Activated CD4-positive, alpha-beta T cell treated with anti-CD3 and anti-CD28 coated beads for 36 hours (primary cell): ENCODE results near the gene NDUFA7. TPM values are rescaled to one million over a fixed set of nuclear protein-coding genes. Genes with fewer than 3 reads are reported as not detected.
"Not testable (repeated sequence)": the region's sequence is repeated elsewhere in the genome, so short reads cannot be mapped to it uniquely, and the experiment has no call there.

Experiments used
- ATAC-seq: fragments of 200-7000 bp; cut with Tn5 transposase; one replicate; pipeline ENCODE4 v1.10.0; 2021; ENCODE audit warnings: mild to moderate bottlenecking, moderate library complexity
- CTCF ChIA-PET: fragments of 350-600 bp; sonication (Branson Sonifier 250); formaldehyde crosslinking; loops from one replicate; lab custom pipeline; 2021; ENCODE audit warnings: antibody characterized with exemption; lab: Charles Lee
- POLR2A ChIA-PET: fragments of 350-600 bp; sonication (Branson Sonifier 250); formaldehyde crosslinking; loops from one replicate; lab custom pipeline; 2021; ENCODE audit warnings: antibody characterized with exemption, inconsistent platforms; lab: Charles Lee
- DNase-seq: peaks from one replicate; pipeline ENCODE4 v3.0.0-alpha.2; 2020
- H3K27ac Mint-ChIP-seq: one replicate; pipeline ENCODE4 v1.8.0; 2021; ENCODE audit warnings: mixed read lengths
- H3K27me3 Mint-ChIP-seq: one replicate; pipeline ENCODE4 v1.8.0; 2021; ENCODE audit warnings: mixed read lengths
- H3K36me3 Mint-ChIP-seq: one replicate; pipeline ENCODE4 v1.8.0; 2021; ENCODE audit warnings: low read depth, mixed read lengths
- H3K4me1 Mint-ChIP-seq: one replicate; pipeline ENCODE4 v1.8.0; 2021; ENCODE audit warnings: mixed read lengths
- H3K4me3 Mint-ChIP-seq: one replicate; pipeline ENCODE4 v1.8.0; 2021; ENCODE audit warnings: mild to moderate bottlenecking, moderate library complexity, mixed read lengths
- H3K9me3 Mint-ChIP-seq: one replicate; pipeline ENCODE4 v1.8.0; 2021; ENCODE audit warnings: low read depth, mixed read lengths
- intact Hi-C, 2 experiments: fragments of 100-400 bp; cut with DNase I in 1 of 2; cut with micrococcal nuclease in 1 of 2; formaldehyde crosslinking; loops; one replicate each; pipeline versions ENCODE4 v1.14.2 to v1.15.1; 2022 to 2024; cut with DNase I, micrococcal nuclease
- total RNA-seq, 2 experiments: library from RNA; stranded (reverse); gene quantifications; one replicate each; pipeline ENCODE4 v1.2.3, GENCODE V29; 2021

Gene NDUFA7
- total RNA-seq, 2 experiments from 2014 or later = 90.9 to 112 TPM

- Mint-ChIP-seq H3K4me3 (peak overlapping the region; percentile 90), H3K36me3 (peaks cover 33% of the 10 kb centered on the region), H3K27ac (peak overlapping the region; percentile 79), H3K4me1 (peaks cover 34% of the 10 kb centered on the region), H3K27me3 (no peaks in the 10 kb centered on the region), H3K9me3 (no peaks in the 10 kb centered on the region)
- ATAC-seq (no peak), DNase-seq (peak; percentile 12)
- ChIA-PET POLR2A (no interaction called here), CTCF (interaction anchor here (1.1 kb wide), 1 partner anchor 13 kb away, joined by 4 read pairs; no protein-coding TSS in a partner anchor)
- intact Hi-C loops = loop anchor here in 1 of 2 experiments (5.0 kb wide), 1 partner anchor 40 kb away; no protein-coding TSS in a partner anchor
Observed at GRCh38 chr19:8307400-8307964, 13.7 kb downstream of the NDUFA7 start.

- intact Hi-C loops = loop anchor here in 1 of 2 experiments (5.0 kb wide), 1 partner anchor 39 kb away; no protein-coding TSS in a partner anchor
- Mint-ChIP-seq H3K9me3 (no peaks in the 10 kb centered on the region), H3K36me3 (peaks cover 32% of the 10 kb centered on the region), H3K27ac (peak overlapping the region; percentile 33), H3K4me3 (peak overlapping the region; percentile 90), H3K27me3 (no peaks in the 10 kb centered on the region), H3K4me1 (peaks cover 34% of the 10 kb centered on the region)
- no peak for ATAC-seq
- CTCF ChIA-PET = no interaction called here
- DNase-seq = peak; percentile 4
- POLR2A ChIA-PET = no interaction called here
Observed at GRCh38 chr19:8306235-8307054, 14.7 kb downstream of the NDUFA7 start.

DNA sequence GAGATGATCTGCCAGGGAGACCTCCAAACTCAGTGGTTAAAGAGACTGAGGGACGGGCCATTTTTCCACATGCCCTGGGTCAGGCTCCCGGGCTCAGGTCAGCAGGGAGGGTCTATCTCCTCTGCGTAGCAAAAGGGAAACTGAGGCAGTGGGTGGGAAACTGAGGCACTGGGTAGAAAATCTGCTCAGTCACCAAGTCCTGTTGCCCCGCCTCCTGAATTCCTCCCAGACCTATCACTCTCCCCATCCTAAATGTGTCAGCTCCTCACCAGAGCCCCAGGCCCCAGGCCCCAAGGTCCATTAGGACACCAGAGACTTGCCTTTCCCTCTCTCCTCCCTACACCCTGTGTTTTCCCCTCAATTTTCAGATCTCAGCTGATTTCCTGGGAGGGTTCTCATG lies 15.4 kb downstream of the NDUFA7 start:
- peak overlapping the region; percentile 33 for H3K27ac Mint-ChIP-seq
- H3K27me3 Mint-ChIP-seq = no peaks in the 10 kb centered on the region
- no peak for ATAC-seq
- no peaks in the 10 kb centered on the region for H3K9me3 Mint-ChIP-seq
- DNase-seq = peak; percentile 2
- peaks cover 30% of the 10 kb centered on the region for H3K36me3 Mint-ChIP-seq
- peaks cover 34% of the 10 kb centered on the region for H3K4me1 Mint-ChIP-seq
- CTCF ChIA-PET = no interaction called here
- intact Hi-C loops = loop anchor here (2.0 to 5.0 kb wide), 2 partner anchors 15 to 38 kb away; partner anchors contain the start of genes NDUFA7 (in 1 of the 2) and RPS28 (in 1 of the 2)
- POLR2A ChIA-PET = no interaction called here
- H3K4me3 Mint-ChIP-seq = no peak overlapping the region

DNA sequence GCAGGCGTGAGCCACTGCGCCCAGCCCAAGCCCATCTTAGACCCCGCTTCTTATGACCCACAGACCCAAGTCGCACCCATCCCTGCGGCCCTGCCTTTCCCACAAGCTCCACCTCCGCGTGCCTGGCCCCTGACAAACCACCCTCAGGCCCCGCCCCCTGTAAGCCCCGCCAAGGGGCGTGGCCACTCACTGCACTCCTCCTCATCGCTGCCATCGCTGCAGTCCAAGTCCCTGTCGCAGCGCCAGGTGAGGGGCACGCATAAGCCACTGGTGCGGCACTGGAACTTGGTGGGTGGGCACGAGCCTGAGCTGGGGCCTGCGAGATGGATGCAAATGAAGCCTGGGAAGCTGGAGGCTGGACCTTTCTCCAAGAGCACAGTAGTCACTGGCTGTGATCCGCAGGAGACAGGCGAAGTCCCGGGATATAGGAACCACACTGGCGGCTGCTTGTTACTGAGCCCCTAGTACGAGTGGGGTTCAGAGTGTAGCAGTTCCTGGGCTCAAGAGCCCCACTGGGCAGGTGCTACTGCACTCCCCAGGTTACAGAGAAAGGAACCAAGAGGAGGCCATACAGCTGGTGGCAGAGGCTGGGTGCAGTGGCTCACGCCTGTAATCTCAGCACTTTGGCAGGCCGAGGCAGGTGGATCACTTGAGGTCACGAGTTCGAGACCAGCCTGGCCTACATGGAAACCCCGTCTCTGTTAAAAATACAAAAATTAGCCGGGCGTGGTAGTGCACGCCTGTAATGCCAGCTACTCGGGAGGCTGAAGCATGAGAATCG lies 16.1 kb downstream of the NDUFA7 start:
- H3K36me3 Mint-ChIP-seq = peaks cover 26% of the 10 kb centered on the region
- intact Hi-C loops = loop anchor here (2.0 to 5.0 kb wide), 2 partner anchors 16 to 38 kb away; partner anchors contain the start of genes NDUFA7 (in 1 of the 2) and RPS28 (in 1 of the 2)

DNA sequence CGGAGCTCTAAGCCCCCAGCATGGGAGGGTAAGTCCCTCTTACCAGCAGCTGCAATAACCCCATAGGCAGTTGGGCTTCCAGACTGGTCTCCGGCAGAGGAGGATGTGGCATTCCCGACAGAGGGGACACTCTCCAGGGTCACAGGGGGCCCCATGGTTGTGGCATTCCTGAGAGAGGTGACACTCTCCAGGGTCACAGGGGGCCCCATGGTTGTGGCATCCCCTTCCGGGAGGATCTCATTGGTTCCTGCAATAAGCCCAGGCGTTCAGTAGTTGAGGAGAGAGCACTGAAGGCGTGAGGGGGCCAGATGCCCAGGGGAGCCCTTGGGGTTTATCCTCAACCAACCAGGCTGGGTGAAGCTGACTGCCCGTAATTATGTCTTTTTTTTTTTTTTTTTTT lies 18.4 kb downstream of the NDUFA7 start:
- no peak for ATAC-seq
- intact Hi-C loops = no loop called here
- H3K36me3 Mint-ChIP-seq = peaks cover 18% of the 10 kb centered on the region
- H3K27me3 Mint-ChIP-seq = no peaks in the 10 kb centered on the region
- no peak for DNase-seq
- H3K27ac Mint-ChIP-seq = no peak overlapping the region
- no peak overlapping the region for H3K4me3 Mint-ChIP-seq
- H3K4me1 Mint-ChIP-seq = peaks cover 20% of the 10 kb centered on the region
- H3K9me3 Mint-ChIP-seq = no peaks in the 10 kb centered on the region
- ChIA-PET POLR2A (no interaction called here), CTCF (interaction anchor here (0.6 kb wide), 1 partner anchor 644 kb away, joined by 3 read pairs; no protein-coding TSS in a partner anchor)

More for the DNA sequence above, 16.1 kb downstream of the NDUFA7 start:
- no peak overlapping the region for H3K4me3 Mint-ChIP-seq
- H3K4me1 Mint-ChIP-seq = peaks cover 34% of the 10 kb centered on the region
- ChIA-PET CTCF (no interaction called here), POLR2A (no interaction called here)
- no peak overlapping the region for H3K27ac Mint-ChIP-seq
- H3K27me3 Mint-ChIP-seq = no peaks in the 10 kb centered on the region
- DNase-seq = peak; percentile 69
- H3K9me3 Mint-ChIP-seq = no peaks in the 10 kb centered on the region
- no peak for ATAC-seq

DNA sequence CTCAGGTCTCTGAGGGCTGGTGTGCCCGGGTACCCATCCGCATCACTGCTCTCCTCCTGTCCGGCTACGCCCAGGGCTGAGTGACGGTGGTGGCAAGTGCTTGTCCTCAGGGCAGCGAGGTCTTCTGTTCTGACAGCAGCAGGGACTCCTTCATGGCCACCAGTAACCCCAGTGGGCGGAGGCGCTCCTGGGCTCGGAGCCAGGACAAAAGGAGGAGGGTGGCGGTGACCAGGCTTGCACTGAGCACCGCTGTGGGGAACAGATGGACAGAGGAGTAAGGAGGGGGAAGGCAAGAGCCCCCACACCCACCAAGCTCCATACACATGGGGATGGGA lies 18.9 kb downstream of the NDUFA7 start:
- ATAC-seq = no peak
- H3K4me3 Mint-ChIP-seq = no peak overlapping the region
- no peaks in the 10 kb centered on the region for H3K27me3 Mint-ChIP-seq
- H3K27ac Mint-ChIP-seq = no peak overlapping the region
- H3K4me1 Mint-ChIP-seq = peaks cover 17% of the 10 kb centered on the region
- no peak for DNase-seq
- CTCF ChIA-PET = no interaction called here
- H3K9me3 Mint-ChIP-seq = no peaks in the 10 kb centered on the region
- POLR2A ChIA-PET = no interaction called here
- intact Hi-C loops = no loop called here
- peaks cover 14% of the 10 kb centered on the region for H3K36me3 Mint-ChIP-seq

- H3K27ac Mint-ChIP-seq, H3K36me3 Mint-ChIP-seq, H3K4me3 Mint-ChIP-seq, POLR2A ChIA-PET, ATAC-seq, H3K27me3 Mint-ChIP-seq, H3K4me1 Mint-ChIP-seq, DNase-seq, H3K9me3 Mint-ChIP-seq, intact Hi-C loops, CTCF ChIA-PET: not testable (repeated sequence)
Observed at GRCh38 chr19:8291337-8291736, 29.8 kb downstream of the NDUFA7 start.

GRCh38 chr19:8276508-8276907 lies 44.7 kb downstream of the NDUFA7 start:
- CTCF ChIA-PET, H3K4me1 Mint-ChIP-seq, H3K27me3 Mint-ChIP-seq, H3K36me3 Mint-ChIP-seq, H3K4me3 Mint-ChIP-seq, H3K27ac Mint-ChIP-seq, intact Hi-C loops, H3K9me3 Mint-ChIP-seq, DNase-seq, POLR2A ChIA-PET: not testable (repeated sequence)
- peak; percentile 51 for ATAC-seq

DNA sequence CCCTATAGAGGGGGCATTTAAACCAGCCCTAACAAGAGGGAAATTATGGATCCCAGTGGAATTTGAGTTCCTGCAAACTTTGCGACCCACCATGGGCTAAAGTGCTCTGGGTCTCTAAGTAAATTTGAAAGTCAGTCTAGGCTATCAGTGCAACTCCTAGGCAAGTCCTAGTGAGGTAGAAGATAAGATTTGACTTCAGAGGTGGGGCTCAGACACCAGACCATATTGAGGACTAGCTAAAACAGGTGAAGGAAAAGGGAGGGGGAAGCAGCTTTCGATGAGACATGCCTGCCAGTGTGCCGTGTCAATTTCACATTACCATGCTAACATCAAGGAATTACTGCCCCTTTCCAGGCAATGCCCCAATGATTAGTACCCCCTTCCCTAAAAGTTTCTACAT lies 51.5 kb downstream of the NDUFA7 start:
- no peaks in the 10 kb centered on the region for H3K9me3 Mint-ChIP-seq
- no peak for DNase-seq
- H3K36me3 Mint-ChIP-seq = no peaks in the 10 kb centered on the region
- intact Hi-C loops = loop anchor here (2.0 to 5.0 kb wide), 4 partner anchors 38 to 128 kb away; partner anchors contain the start of genes CD320 (in 1 of the 2), NDUFA7 (in 1 of the 2) and RPS28 (in 1 of the 2)
- H3K4me3 Mint-ChIP-seq = peak overlapping the region; percentile 77
- ChIA-PET CTCF (interaction anchor here (1.0 to 2.0 kb wide), 2 partner anchors 57 to 111 kb away, joined by 3 to 5 read pairs; no protein-coding TSS in a partner anchor), POLR2A (no interaction called here)
- peak overlapping the region; percentile 97 for H3K27ac Mint-ChIP-seq
- no peak for ATAC-seq
- no peaks in the 10 kb centered on the region for H3K27me3 Mint-ChIP-seq
- peaks cover 18% of the 10 kb centered on the region for H3K4me1 Mint-ChIP-seq

DNA sequence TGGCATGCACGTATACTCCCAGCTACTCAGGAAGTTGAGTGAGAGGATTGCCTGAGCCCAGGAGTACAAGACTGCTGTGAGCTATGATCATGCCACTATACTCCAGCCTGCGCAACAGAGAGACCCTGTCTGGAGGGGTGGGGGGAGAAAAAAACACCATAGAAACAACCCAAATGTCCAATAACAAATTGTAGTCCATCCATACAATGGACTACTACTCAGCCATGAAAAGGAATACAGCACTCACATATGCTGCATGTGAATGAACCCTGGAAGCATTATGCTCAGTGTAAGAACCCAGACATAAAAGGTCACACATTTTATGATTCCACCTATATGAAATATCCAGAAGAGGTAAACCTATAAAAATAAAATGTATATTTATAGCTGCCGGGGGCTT lies 55.3 kb downstream of the NDUFA7 start:
- CTCF ChIA-PET = interaction anchor here (0.9 kb wide), 2 partner anchors 43 to 348 kb away, joined by 3 read pairs; partner anchors contain the start of gene CD320

GRCh38 chr19:8264248-8264647 lies 56.9 kb downstream of the NDUFA7 start:
- H3K9me3 Mint-ChIP-seq, POLR2A ChIA-PET, H3K4me3 Mint-ChIP-seq, CTCF ChIA-PET, H3K27me3 Mint-ChIP-seq, intact Hi-C loops, H3K27ac Mint-ChIP-seq, ATAC-seq, H3K36me3 Mint-ChIP-seq, DNase-seq: not testable (repeated sequence)
- peaks cover 12% of the 10 kb centered on the region for H3K4me1 Mint-ChIP-seq

More for the DNA sequence above, 55.3 kb downstream of the NDUFA7 start:
- POLR2A ChIA-PET = no interaction called here
- Mint-ChIP-seq H3K27ac (no peak overlapping the region), H3K9me3 (no peaks in the 10 kb centered on the region), H3K36me3 (no peaks in the 10 kb centered on the region), H3K4me1 (peaks cover 18% of the 10 kb centered on the region), H3K27me3 (no peaks in the 10 kb centered on the region), H3K4me3 (no peak overlapping the region)
- DNase-seq = no peak
- ATAC-seq = no peak
- intact Hi-C loops = loop anchor here in 1 of 2 experiments (5.0 kb wide), 2 partner anchors 41 to 131 kb away; partner anchors contain the start of gene CD320
